Aorta (tissue), 5 donors: ENCODE results near the gene CCDC191. TPM values are rescaled to one million over a fixed set of nuclear protein-coding genes. Genes with fewer than 3 reads are reported as not detected.

ENCODE experiments used
- ATAC-seq: fragments of 200-7000 bp; cut with Tn5 transposase; one replicate; pipeline ENCODE4 v1.9.1; 2022; ENCODE audit warnings: moderate library complexity; ENCODE audit not compliant: low FRiP score
- DNase-seq, 2 donors: peaks; one replicate each; pipeline ENCODE4 v3.0.0-alpha.2; 2020
- H3K27ac ChIP-seq, 2 donors: one replicate each; pipeline ENCODE4 v1.5.1; 2013; ENCODE audit warnings: low read length in 2 of 2, mild to moderate bottlenecking in 2 of 2, moderate library complexity in 2 of 2, control low read depth in 1 of 2, inconsistent platforms in 1 of 2, low read depth in 1 of 2
- H3K27me3 ChIP-seq, 2 donors: one replicate each; pipeline ENCODE4 v1.6.1; 2013; ENCODE audit warnings: control low read depth in 1 of 2, low read length in 1 of 2, mild to moderate bottlenecking in 1 of 2, moderate library complexity in 1 of 2; ENCODE audit not compliant: insufficient read depth in 2 of 2, control insufficient read depth in 1 of 2
- H3K36me3 ChIP-seq, 2 donors: one replicate each; pipeline ENCODE4 v1.6.1; 2013; ENCODE audit warnings: control low read depth in 1 of 2, low read length in 1 of 2, mild to moderate bottlenecking in 1 of 2; ENCODE audit not compliant: insufficient read depth in 2 of 2, control insufficient read depth in 1 of 2
- H3K4me1 ChIP-seq, 2 donors: one replicate each; pipeline ENCODE4 v1.6.1; 2013; ENCODE audit warnings: low read length in 2 of 2, control low read depth in 1 of 2, mild to moderate bottlenecking in 1 of 2, moderate library complexity in 1 of 2; ENCODE audit not compliant: insufficient read depth in 2 of 2, control insufficient read depth in 1 of 2
- H3K4me3 ChIP-seq, 2 donors: one replicate each; pipeline ENCODE4 v1.5.1; 2013; ENCODE audit warnings: low read length in 2 of 2, control low read depth in 1 of 2, mild to moderate bottlenecking in 1 of 2
- H3K9me3 ChIP-seq: one replicate; pipeline ENCODE4 v1.6.1; 2013; ENCODE audit warnings: mild to moderate bottlenecking, low read length; ENCODE audit not compliant: control insufficient read depth
- WGBS, 2 donors: extraction: QIAGEN DNeasy Blood & Tissue Kit; methylation state at CpG; one replicate each; pipeline ENCODE4 v1.1.7; 2013; 5-methylcytosine and 5-hydroxymethylcytosine counted together
- intact Hi-C, 2 donors: fragments of 100-400 bp; cut with DNase I; formaldehyde crosslinking; loops; one replicate each; pipeline versions ENCODE4 v1.14.2 to v1.15.0; 2022
- polyA plus RNA-seq, 2 donors: library from polyadenylated mRNA; stranded (reverse); fragments of 200-250 nt; gene quantifications; one replicate each; pipeline ENCODE4 v1.2.3, GENCODE V29; 2013
- total RNA-seq, 2 donors: library from RNA; stranded (reverse); fragmentation: NEBNext Ultra II Directional; extraction: Animal tissue kit (Norgen Biotek cat#: 25700); gene quantifications; one replicate each; pipeline ENCODE4 v1.2.1, GENCODE V29; 2021
- donor health status: healthy with polysubstance abuse.
- donor health status: Bipolar disorder and iron deficiency.
- donor health status: DM: no; HTN: no; CAD: no.
- donor health status: DM: no; HTN: no; CAD: no.
- donor health status: DM: yes; HTN: yes; CAD: no.

Gene CCDC191
- total and polyA plus RNA-seq, 4 donors: 1.4 to 8.6 (median 2.9) TPM

- no peak overlapping the region for H3K4me3 ChIP-seq
- no peak for ATAC-seq
Measured at GRCh38 chr3:113914646-113915045, 141.7 kb downstream of the CCDC191 start.

More at GRCh38 chr3:113914646-113915045, 141.7 kb downstream of the CCDC191 start:
- no peak for DNase-seq
- Histone ChIP-seq H3K9me3 (no peaks in the 10 kb centered on the region), H3K4me1 (no peaks in the 10 kb centered on the region), H3K27me3 (no peaks in the 10 kb centered on the region), H3K27ac (no peak overlapping the region), H3K36me3 (no peaks in the 10 kb centered on the region)
- intact Hi-C loops: loop anchor here in 1 of 2 donors (5.0 to 10.0 kb wide), 2 partner anchors 77 to 180 kb away; partner anchors contain the start of gene GRAMD1C
- 20 to 32% methylated on average over 2 of the region's 2 CpGs for WGBS, 2 donors

Other genes starting within 250 kb of the CCDC191 start
- 1 to 10 TPM; 2.4 to 2.7 TPM for gene GRAMD1C, start 217.7 kb downstream of the CCDC191 start, total RNA-seq
- gene GRAMD1C, start 217.7 kb downstream of the CCDC191 start, polyA plus RNA-seq: 1 to 10 TPM in 1 of 2 donors, under 1 TPM in 1; 0.97 to 4.0 TPM
- gene ZDHHC23, start 108.5 kb downstream of the CCDC191 start, total RNA-seq: 10 to 100 TPM in 1 of 2 donors, 1 to 10 TPM in 1; 4.1 to 12.7 TPM
- gene ZDHHC23, start 108.5 kb downstream of the CCDC191 start, polyA plus RNA-seq: 1 to 10 TPM in 1 of 2 donors, under 1 TPM in 1; 0.75 to 1.5 TPM
- 10 to 100 TPM; 16.2 to 23.4 TPM for gene QTRT2, start 211 bp upstream of the CCDC191 start, total RNA-seq
- gene QTRT2, start 211 bp upstream of the CCDC191 start, polyA plus RNA-seq: 1 to 10 TPM; 4.5 to 4.6 TPM
- not detected for gene DRD3, start 122.5 kb upstream of the CCDC191 start, total RNA-seq
- not detected for gene DRD3, start 122.5 kb upstream of the CCDC191 start, polyA plus RNA-seq
- under 1 TPM in 1 of 2 donors, not detected in 1; 0.15 TPM for gene ZNF80, start 181.1 kb upstream of the CCDC191 start, total RNA-seq
- gene ZNF80, start 181.1 kb upstream of the CCDC191 start, polyA plus RNA-seq: not detected
- 1 to 10 TPM in 1 of 2 donors, under 1 TPM in 1; 0.75 to 1.0 TPM for gene TIGIT, start 237.5 kb upstream of the CCDC191 start, total RNA-seq
- gene TIGIT, start 237.5 kb upstream of the CCDC191 start, polyA plus RNA-seq: under 1 TPM in 1 of 2 donors, not detected in 1; 0.15 TPM